Measurements from ENCODE around the gene OSBPL1A.

Gene OSBPL1A

GRCh38 chr18:24121625-24122024 is 276.0 kb downstream of the OSBPL1A start:
- DNase-seq (ENCODE audit: low spot score), result no peak

GRCh38 chr18:24120676-24121075 is 276.9 kb downstream of the OSBPL1A start:
- no peak for DNase-seq (ENCODE audit: low spot score)

GRCh38 chr18:24118750-24119577 is 278.7 kb downstream of the OSBPL1A start:
- peak; percentile 60 for DNase-seq (ENCODE audit: low spot score)

DNA sequence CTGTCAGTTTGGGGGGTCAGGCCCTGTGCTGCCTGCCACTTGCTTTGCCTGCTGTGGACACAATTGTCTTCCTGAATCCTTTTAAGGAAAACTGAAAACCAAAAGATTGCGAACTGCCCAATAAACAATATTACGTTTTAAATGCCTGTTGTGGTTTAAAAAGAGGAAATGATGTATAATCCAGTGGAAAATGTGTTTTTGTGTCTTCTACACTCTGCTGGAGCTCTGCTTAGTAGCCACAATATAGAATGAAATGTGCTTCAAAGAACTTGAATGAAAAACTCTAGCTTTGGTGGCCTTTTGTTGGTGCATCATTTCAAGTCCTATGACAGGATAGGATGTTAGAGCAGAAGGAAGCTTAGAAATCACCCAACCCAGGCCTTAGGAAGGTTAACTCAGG is 282.0 kb downstream of the OSBPL1A start:
- DNase-seq (ENCODE audit: low spot score), result no peak

DNA sequence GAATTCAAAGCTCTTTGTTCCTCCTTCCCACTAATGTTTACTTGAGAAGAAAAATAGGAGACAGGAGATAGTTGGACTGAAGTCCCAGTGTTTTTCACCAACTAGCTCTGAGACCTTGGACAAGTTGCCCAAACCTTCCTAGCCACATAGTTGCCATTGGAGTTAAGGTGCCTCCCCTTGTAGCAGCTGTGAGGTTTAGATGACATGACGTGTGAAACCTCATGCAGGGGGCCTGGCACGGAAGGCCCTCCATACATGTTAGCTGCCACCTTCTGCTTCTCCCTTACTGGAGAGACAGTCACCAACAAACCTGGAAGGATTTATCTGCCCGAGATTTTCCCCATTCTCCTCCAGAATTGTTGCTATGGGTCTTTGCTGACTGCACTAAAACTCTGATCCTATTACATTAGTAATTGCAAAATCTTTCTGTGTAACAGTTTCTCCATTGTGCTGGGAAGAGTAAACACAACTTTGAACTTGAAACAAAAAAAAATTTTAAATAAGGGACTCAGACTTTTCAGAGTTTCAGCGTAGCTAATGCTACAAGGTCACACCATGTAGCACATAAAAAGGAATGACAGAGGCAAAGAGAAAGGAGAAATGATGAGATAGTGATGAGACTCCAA is 282.6 kb downstream of the OSBPL1A start:
- DNase-seq (ENCODE audit: low spot score), result no peak

GRCh38 chr18:24112874-24113615 is 284.6 kb downstream of the OSBPL1A start:
- no peak for DNase-seq (ENCODE audit: low spot score)

DNA sequence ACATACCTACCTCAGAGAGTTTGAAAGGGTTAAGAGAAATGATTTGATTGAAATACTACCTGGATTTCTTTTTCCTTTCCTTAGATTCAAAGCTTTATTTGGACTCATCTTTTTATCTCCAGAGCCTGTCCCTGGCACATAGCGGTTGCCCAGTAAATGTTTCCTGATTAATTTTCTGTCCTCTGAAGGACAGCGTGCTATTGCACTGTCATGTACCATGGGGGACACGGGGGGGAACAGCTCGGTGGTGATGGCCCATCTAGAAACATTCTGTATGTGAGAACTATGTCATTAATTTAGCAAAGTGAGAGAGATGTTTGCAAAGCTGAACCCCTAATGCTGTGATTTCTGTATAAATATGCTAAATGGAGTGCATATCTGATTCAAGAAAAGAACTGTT is 285.2 kb downstream of the OSBPL1A start:
- DNase-seq (ENCODE audit: low spot score), result no peak

Data from ecto neural progenitor cell (in vitro differentiated cells).